Measurements from ENCODE around the gene F10.
"Not testable (repeated sequence)": the region's sequence is repeated elsewhere in the genome, so short reads cannot be mapped to it uniquely, and the experiment has no call there.

F10 gene

DNA sequence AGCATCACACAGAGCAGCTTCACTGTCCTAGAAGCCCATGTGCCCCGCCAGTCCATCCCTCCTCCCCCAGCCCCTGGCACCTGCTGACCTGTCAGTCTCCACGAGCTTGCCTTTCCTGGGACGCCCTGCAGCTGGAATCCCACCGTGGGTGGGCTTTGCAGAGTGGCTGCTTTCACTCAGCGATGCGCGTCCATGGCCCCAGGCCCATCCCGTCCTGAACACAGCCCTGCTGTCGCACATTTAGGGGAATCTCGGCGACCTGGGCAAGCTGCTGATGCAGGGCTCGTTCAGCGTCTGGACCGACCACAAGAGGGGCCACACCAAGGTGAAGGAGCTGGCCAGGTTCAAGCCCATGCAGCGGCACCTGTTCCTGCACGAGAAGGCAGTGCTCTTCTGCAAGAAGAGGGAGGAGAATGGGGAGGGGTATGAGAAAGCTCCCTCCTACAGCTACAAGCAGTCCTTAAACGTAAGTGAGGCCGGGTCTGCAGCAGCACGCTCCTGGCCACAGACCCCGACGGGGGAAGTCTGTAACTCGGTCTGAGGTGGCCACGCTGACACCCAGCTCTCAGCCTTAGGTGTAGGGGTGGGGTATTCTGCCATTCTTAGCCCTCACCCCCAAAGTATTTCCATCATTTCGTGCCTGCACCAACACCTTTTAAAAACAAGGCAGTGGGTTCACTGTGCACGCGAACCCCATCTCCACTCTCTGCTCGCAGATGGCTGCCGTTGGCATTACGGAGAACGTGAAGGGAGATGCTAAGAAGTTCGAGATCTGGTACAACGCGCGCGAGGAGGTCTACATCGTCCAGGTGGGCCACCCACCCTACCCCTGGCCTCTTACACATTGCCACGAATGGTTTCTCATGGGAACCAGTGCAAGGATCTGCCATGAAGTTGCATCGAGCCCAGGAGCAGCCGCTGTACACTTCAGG is 35.3 kb upstream of the F10 start:
- ATAC-seq: no peak

DNA sequence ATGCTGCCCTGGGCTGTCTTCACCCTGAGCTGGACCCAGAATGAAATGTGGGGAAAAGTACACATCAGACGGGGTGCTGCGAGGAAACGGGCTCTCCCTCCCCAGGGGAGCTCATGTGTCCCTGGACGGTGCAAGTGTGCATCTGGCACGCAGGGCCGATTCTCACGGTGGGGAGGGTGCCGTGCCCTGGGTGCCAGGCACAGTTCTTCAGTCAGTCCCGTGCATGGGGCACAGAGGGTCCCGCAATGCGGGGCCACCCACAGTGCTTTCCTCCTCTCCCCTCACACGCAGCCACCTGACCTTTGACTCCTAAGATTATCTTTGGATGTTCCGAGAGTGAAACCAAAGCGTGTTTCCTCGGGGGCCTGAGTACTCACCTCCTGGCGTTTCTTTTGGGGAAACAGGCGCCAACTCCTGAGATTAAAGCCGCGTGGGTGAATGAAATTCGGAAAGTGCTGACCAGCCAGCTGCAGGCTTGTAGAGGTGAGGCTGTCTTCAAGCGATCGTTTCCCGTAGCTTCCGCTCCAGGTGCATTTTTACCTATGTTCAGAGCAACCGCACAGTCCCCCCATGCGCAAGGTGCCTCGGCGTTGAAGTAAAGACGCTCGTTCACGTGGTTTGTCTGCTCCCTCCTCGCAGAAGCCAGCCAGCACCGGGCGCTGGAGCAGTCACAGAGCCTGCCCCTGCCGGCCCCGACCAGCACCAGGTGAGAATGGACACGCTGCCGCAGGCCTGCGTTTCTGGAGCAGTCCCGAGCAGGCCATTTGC is 34.5 kb upstream of the F10 start:
- ATAC-seq: no peak

DNA sequence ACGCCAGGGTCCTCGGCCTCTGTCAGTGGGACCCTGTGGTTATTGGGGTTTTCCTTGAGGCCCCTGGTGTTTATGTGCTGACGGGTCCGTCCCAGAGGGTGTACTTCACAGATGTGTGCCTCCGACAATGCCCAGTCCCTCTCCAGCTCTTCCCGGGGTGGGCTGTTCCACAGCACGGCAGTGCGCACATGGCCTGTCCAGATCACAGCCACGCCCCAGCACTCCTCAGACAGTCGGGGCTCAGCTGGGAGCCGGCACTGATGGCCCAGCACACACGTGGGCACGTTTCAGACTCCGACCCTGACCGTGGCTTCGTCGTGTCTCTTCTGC is 33.9 kb upstream of the F10 start:
- ATAC-seq: no peak

DNA sequence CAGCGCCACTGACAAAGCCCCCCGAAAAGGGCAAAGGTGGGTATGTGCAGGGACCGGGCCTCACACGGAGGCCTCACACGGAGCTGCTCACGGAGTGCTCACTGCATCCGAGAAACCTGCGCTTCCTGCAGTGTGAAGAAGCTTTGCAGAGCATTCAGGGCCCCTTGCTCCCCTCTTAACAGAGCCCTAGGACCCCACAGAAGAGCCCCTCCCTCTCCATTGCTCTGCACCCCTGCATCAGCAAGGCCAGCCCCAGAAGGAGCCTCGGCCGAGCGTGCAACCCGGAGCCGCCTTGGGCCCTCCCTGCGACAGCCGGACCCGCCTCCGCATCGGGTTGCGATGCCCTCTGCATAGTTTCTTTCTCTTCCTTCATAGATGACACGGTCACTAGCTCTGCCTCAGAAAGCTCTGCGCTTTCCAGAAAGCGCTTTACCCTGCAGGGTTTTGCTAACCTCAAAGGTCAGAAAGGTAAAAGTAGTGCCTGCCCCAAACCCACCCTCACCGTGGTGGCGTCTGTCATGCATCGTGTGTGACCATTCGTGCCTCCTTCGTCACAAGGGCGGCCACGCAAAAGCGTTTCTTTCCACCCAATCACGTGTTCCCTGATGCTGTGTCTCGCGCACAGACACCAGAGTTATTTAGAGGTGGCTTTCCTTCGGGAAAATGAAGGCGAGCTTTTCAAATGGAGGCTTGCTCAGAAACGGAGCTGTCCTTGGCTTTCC is 32.7 kb upstream of the F10 start:
- ATAC-seq: no peak

DNA sequence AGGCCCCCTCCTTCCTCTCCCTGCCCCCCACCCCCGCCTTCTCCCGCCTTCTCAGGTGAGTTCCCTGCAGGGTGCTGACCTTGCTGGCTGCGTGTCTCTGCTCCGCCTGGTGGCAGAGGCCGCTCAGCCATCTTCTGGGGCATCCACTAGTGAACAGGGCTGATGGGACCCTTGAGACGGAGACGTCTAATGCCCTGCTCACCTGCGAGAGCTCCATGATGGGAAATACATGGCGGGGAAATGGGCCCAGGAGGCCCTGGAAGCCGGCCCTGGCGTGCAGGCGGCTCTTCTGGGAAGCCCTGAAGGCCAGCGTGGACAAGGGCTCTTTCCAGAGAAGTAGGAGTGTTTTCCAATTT is 32.2 kb upstream of the F10 start:
- ATAC-seq: no peak

- ATAC-seq: no peak
Measured at GRCh38 chr13:113090806-113091205, 31.8 kb upstream of the F10 start.

GRCh38 chr13:113091211-113091771 is 31.3 kb upstream of the F10 start:
- no peak for ATAC-seq

DNA sequence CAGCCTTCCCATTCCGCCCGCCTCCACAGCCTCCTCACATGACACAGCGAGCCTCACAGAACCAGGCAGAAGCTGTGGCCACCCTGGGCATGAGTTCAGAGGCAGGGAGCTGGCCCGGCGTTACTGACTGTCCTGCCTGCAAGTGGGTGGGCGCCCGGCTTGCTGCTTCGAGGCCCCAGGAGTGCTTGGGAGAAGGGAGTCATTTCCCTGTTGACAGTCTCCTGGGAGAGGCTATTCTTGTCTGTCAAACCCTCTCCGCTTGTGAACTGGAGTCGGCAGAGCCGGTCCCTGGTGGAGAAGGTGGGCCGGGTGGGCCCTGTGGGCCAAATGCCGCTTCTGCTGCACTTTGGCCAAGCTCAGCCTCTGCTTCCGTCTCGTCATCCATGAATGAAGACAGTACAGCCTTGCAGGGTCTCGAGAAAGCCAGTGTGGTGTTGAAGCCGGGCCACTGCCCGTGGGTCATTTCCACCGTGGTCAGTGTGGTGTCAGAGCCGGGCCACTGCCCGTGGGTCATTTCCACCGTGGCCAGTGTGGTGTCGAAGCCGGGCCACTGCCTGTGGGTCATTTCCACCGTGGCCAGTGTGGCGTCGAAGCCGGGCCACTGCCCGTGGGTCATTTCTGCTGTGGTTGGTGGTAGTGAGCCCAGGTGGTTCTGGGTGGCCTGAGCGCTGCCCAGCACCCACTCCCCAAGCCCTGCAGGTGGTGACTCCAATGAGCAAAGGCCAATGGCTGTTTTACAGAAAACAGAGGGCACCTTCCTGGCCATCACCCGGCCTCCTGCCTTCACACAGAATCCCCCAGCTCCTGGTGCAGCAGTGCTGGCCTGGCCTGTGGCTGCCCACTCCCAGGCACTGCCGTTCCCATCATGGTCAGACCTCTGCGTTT is 30.5 kb upstream of the F10 start:
- ATAC-seq: no peak

DNA sequence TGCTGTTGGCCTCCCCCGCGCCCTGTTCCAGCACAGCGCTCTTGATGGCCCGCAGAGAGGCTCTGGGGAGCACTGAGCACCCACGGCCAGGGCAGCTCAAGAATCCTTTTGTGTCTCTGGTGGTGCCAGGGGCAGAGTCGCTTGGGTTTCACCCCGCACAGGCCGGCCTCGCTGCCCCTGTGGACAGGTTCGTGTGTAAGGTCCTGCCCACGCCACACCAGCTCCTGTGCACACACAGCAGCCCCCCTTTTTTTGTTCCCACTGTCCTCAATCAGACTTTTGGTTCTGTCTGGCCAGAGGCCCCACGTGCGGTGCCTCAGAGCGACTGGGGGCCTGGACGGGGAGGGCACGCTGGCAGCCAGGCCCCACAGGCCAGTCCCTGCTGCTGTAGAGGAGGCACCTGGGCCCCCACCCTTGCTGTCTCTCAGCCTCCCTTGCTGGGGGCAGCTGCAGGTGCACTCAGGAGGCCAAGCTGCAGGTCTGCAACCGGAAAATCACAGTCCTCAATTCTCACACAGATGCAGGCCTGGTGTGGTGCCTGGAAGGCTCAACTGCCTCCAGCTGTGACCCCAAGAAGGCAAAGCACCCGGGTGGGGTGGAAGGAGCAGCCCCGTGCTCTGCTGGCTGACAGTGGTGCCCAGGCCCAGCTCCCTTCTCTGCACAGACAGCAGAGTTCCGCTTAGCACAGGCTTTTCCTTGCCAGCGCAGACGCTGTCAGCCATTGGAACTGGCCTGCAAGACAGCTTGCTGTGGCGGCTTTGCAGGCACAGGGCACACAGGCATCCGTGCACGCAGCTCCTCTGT is 29.6 kb upstream of the F10 start:
- no peak for ATAC-seq

DNA sequence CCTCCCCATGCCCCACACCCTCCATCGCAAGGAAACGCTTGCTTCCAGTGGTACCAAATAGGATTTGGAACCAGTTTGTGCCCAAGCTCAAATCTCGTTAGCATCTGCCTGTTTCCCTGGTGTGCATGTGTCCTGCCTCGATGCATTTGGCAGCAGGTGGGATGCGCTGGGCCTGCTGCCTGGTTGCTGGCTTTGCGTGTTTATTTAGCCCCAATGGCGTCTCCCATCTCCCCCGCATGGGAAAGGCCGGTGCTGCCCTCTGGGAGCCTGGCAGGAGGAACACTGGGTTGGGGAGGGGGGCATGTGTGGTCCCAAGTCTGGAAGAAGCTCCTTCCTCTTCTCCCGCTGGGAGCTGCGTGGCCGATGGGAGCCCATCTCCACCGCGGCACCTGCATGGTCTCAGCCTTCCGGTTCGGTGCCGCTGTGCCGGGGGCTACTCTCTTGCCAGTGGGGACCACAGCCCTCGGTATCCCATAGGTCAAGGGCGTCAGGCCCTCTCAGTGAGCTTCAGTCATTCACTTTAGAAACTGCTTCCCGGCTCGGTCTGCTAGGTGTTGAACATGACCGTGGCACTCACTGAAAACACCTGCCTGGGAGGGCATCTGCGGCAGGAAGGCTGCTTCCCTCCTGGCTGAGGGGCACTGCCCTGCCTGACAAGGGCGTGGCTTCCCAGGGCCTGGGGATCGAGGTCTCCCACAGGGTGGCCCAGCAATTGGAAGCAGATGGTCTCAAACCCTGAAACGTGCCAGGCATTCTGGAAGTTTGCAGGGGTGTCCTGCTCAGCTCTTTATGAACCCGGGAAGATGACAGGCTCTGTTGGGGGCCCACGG is 28.8 kb upstream of the F10 start:
- ATAC-seq: no peak

DNA sequence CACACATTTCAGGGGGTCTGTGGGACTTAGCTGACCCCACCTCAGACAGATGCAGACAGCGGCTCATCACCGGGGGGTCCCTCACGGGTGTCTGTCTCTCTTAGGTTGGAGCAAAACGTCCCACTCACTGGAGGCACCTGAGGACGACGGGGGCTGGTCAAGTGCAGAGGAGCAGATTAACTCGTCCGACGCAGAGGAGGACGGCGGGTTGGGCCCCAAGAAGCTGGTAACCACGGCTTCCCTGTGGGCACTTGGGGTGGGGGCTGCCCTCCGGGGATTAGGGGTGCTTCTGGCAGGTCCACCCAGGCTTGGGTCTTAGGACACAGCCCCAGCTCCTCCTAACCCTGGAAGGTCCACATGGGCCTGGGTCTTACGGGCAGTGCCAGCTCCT is 28.2 kb upstream of the F10 start:
- ATAC-seq: no peak

- ATAC-seq: no peak
Measured at GRCh38 chr13:113095146-113096051, 27.2 kb upstream of the F10 start.

DNA sequence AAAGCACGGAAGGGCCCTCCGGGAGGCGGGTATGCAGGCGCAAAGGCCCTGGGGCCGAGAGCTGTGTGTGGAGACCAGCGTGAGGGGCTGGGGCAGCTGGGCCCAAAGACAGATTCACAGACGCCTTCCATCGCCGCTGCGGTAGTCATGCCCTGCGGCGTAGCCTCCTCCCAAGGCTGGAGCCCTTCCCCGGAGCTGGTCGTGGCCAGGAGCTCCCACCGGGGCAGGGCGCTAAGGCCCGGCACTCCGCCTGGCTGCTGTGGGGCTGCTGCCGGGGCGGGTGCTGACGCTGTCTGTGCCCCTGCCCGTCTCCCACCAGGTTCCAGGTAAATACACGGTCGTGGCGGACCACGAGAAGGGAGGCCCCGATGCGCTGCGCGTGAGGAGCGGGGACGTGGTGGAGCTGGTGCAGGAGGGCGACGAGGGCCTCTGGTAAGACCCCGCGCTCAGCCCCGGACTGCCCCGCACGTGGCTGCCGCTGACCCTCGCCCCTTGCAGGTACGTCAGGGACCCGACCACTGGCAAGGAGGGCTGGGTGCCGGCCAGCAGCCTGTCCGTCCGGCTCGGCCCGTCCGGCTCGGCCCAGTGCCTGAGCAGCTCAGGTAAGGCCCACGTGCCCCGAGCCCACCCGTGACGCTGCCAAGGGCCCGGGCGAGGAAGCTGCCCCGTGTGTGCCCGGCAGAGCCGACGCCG is 26.4 kb upstream of the F10 start:
- no peak for ATAC-seq

GRCh38 chr13:113096745-113097305 is 25.8 kb upstream of the F10 start:
- ATAC-seq: no peak

DNA sequence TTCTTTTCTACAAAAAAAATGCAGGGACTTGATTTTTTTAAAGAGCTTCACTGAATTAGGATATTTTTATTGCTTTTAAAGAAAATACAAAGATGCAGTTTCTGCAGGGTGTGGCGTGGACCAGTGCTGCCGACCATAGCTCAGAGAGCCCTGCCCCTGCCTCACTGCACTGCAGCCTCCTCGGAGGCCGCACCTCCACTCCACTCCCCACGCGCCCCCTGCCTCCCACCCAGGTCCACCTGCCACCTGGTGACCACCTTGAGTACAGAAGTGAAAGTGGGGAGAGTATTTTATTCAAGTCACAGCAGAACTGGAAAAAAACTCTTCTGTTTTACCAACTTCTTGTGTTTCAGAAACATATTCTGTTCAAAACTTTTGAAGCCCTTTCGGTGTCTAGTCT is 24.9 kb upstream of the F10 start:
- no peak for ATAC-seq

- ATAC-seq: no peak
Measured at GRCh38 chr13:113098162-113098732, 24.4 kb upstream of the F10 start.

DNA sequence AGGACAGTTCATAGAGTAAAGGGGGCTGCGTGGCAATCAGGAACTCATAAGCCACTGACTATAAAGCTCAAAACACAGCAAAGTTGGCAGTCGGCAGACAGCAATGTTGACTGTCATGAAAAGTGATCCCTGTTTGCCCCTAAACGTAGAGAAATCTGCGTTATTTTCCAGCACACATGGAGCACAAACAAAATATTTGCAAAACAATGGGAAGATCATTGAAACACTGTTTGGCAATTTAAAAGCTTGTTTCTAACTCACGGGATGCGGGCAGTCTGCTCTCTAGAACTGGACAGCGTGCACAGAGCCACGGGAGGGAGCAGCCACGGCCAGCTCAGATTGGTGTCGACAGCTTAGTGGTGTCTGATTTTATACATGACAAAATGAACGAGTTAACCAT is 23.5 kb upstream of the F10 start:
- no peak for ATAC-seq

- ATAC-seq: not testable (repeated sequence)
Measured at GRCh38 chr13:113102302-113102701, 20.3 kb upstream of the F10 start.

All from activated CD4-positive, CD25-positive, alpha-beta regulatory T cell treated with anti-CD3 and anti-CD28 coated beads, Interleukin-2, amount 50 U/mL, for 24 hours (primary cell).